GM23248 (cell line): ENCODE data around the gene NEGR1. TPM values are rescaled to one million over a fixed set of nuclear protein-coding genes. Genes with fewer than 3 reads are reported as not detected.
A peak's percentile ranks its signal among the peaks of the same experiment; 100 is the strongest.

Experiments used
- DNase-seq: peaks from one replicate; pipeline ENCODE4 v3.0.0-alpha.2; 2015
- H2AFZ ChIP-seq: fragments of 200-600 bp; sonication (generic); 2 replicates; pipeline ENCODE4 v1.6.1; 2016; ENCODE audit warnings: antibody characterized with exemption
- H3F3A ChIP-seq: fragments of 200-600 bp; sonication (generic); 2 replicates; pipeline ENCODE4 v1.6.1; 2016; ENCODE audit warnings: mild to moderate bottlenecking, antibody characterized with exemption, mixed run types; ENCODE audit not compliant: insufficient read depth
- H3K27ac ChIP-seq: fragments of 200-600 bp; sonication (generic); 2 replicates; pipeline ENCODE4 v1.5.1; 2016; ENCODE audit warnings: mild to moderate bottlenecking
- H3K27me3 ChIP-seq: fragments of 200-600 bp; sonication (generic); replicated peaks from 2 replicates; pipeline ENCODE4 v1.6.1; 2016; ENCODE audit warnings: mild to moderate bottlenecking; ENCODE audit not compliant: insufficient read depth
- H3K36me3 ChIP-seq: fragments of 200-600 bp; sonication (generic); 2 replicates; pipeline ENCODE4 v1.6.1; 2016; ENCODE audit warnings: low read depth, mild to moderate bottlenecking
- H3K4me1 ChIP-seq: fragments of 200-600 bp; sonication (generic); 2 replicates; pipeline ENCODE4 v1.6.1; 2016; ENCODE audit warnings: mild to moderate bottlenecking; ENCODE audit not compliant: insufficient read depth
- H3K4me2 ChIP-seq: fragments of 200-600 bp; sonication (generic); one replicate; pipeline ENCODE4 v1.6.1; 2016; ENCODE audit warnings: mild to moderate bottlenecking; ENCODE audit not compliant: unreplicated experiment
- H3K4me3 ChIP-seq: fragments of 200-600 bp; sonication (generic); 2 replicates; pipeline ENCODE4 v1.5.1; 2016; ENCODE audit warnings: mild to moderate bottlenecking
- H3K79me2 ChIP-seq: fragments of 200-600 bp; sonication (generic); 2 replicates; pipeline ENCODE4 v1.6.1; 2016; ENCODE audit warnings: mild to moderate bottlenecking; ENCODE audit not compliant: insufficient read depth
- H3K9ac ChIP-seq: fragments of 200-600 bp; sonication (generic); 2 replicates; pipeline ENCODE4 v1.6.1; 2016; ENCODE audit warnings: mild to moderate bottlenecking
- H3K9me2 ChIP-seq: fragments of 200-600 bp; sonication (generic); 2 replicates; pipeline ENCODE4 v1.6.1; 2016; ENCODE audit warnings: mixed run types, mild to moderate bottlenecking, moderate library complexity; ENCODE audit not compliant: insufficient read depth
- H3K9me3 ChIP-seq: fragments of 200-600 bp; sonication (generic); one replicate; pipeline ENCODE4 v1.6.1; 2017; ENCODE audit warnings: low read depth
- H4K20me1 ChIP-seq: fragments of 200-600 bp; sonication (generic); 2 replicates; pipeline ENCODE4 v1.6.0; 2016; ENCODE audit not compliant: insufficient read depth
- EZH2 ChIP-seq: fragments of 200-600 bp; sonication (generic); IDR thresholded peaks from 2 replicates; pipeline ENCODE4 v1.6.1; 2018; ENCODE audit warnings: antibody characterized with exemption, mild to moderate bottlenecking; ENCODE audit not compliant: insufficient read depth, poor library complexity, severe bottlenecking
- EZH2phosphoT487 ChIP-seq: fragments of 200-600 bp; sonication (generic); IDR thresholded peaks from 2 replicates; pipeline ENCODE4 v1.6.1; 2018; ENCODE audit warnings: antibody characterized with exemption, moderate library complexity, mild to moderate bottlenecking, low read depth; ENCODE audit not compliant: insufficient read depth
- whole genome bisulfite sequencing, 2 experiments: methylation state at CpG; one replicate each; pipeline ENCODE4 v1.1.6; 2015 to 2017; ENCODE audit warnings: low lambda C conversion rate in 2 of 2, low coverage in 1 of 2; ENCODE audit errors: missing lambda C conversion rate in 2 of 2; 5-methylcytosine and 5-hydroxymethylcytosine counted together
- in situ Hi-C: fragments of 300-500 bp; cut with MboI; formaldehyde crosslinking; loops from 2 replicates; pipeline ENCODE4 v1.15.0; 2020
- polyA plus RNA-seq: library from polyadenylated mRNA; unstranded; fragments of >200 nt; fragmentation: Nextera tagmentation; extraction: Ambion mirVana; gene quantifications from 2 replicates; pipeline ENCODE4 v1.2.1, GENCODE V29; 2016
- total RNA-seq: library from RNA; depleted of rRNA; stranded (reverse); fragments of >200 nt; shearing (Covaris generic); gene quantifications from 2 replicates; pipeline ENCODE4 v1.2.3, GENCODE V29; 2014

The NEGR1 gene
- total and polyA plus RNA-seq, 2 experiments from 2014 or later, result 14.3 to 15.7 TPM

- H3K79me2 ChIP-seq, result no peaks in the 10 kb centered on the region
- no peaks in the 10 kb centered on the region for H3K4me1 ChIP-seq
- no peak for DNase-seq
- no peak overlapping the region for H3K9ac ChIP-seq
- no peaks in the 10 kb centered on the region for H3K36me3 ChIP-seq
- no peak overlapping the region for H2AFZ ChIP-seq
- no peaks in the 10 kb centered on the region for H3K27me3 ChIP-seq
- H3K4me2 ChIP-seq, result no peak overlapping the region
- 57 to 69% methylated on average over 5 of the region's 5 CpGs for WGBS, 2 experiments
- H3K4me3 ChIP-seq, result no peak overlapping the region
- no peaks in the 10 kb centered on the region for H3F3A ChIP-seq
- H4K20me1 ChIP-seq, result no peaks in the 10 kb centered on the region
- H3K9me2 ChIP-seq, result no peaks in the 10 kb centered on the region
- peaks cover 9% of the 10 kb centered on the region for H3K9me3 ChIP-seq
- in situ Hi-C loops, result no loop called here
- TF ChIP-seq EZH2phosphoT487 (no peak), EZH2 (no peak)
- H3K27ac ChIP-seq, result no peak overlapping the region
These were observed 576.2 kb downstream of the NEGR1 start for GRCh38 chr1:71706029-71706671.

- no peaks in the 10 kb centered on the region for H3K4me1 ChIP-seq
- H3K27ac ChIP-seq, result no peak overlapping the region
- H4K20me1 ChIP-seq, result no peaks in the 10 kb centered on the region
- no peaks in the 10 kb centered on the region for H3K36me3 ChIP-seq
- peaks cover 2% of the 10 kb centered on the region for H3K9me3 ChIP-seq
- no peaks in the 10 kb centered on the region for H3K79me2 ChIP-seq
- no peaks in the 10 kb centered on the region for H3F3A ChIP-seq
- no peak overlapping the region for H3K4me3 ChIP-seq
- in situ Hi-C loops, result no loop called here
- H3K9ac ChIP-seq, result no peak overlapping the region
- H2AFZ ChIP-seq, result no peak overlapping the region
- no peaks in the 10 kb centered on the region for H3K27me3 ChIP-seq
- H3K4me2 ChIP-seq, result no peak overlapping the region
- TF ChIP-seq EZH2phosphoT487 (no peak), EZH2 (no peak)
- no peaks in the 10 kb centered on the region for H3K9me2 ChIP-seq
- WGBS, 2 experiments, result 69 to 70% methylated on average over 1 of the region's 1 CpG
- no peak for DNase-seq
These were observed 584.2 kb downstream of the NEGR1 start for GRCh38 chr1:71698186-71698585.

- Histone ChIP-seq H3K4me1 (no peaks in the 10 kb centered on the region), H3K79me2 (no peaks in the 10 kb centered on the region), H3K9me3 (no peaks in the 10 kb centered on the region), H3K9ac (no peak overlapping the region), H3F3A (no peaks in the 10 kb centered on the region), H3K27ac (no peak overlapping the region), H3K36me3 (no peaks in the 10 kb centered on the region), H4K20me1 (no peaks in the 10 kb centered on the region), H3K4me2 (no peak overlapping the region), H2AFZ (no peak overlapping the region), H3K27me3 (no peaks in the 10 kb centered on the region), H3K9me2 (no peaks in the 10 kb centered on the region), H3K4me3 (no peak overlapping the region)
- peak; percentile 40 for DNase-seq
- in situ Hi-C loops, result no loop called here
- TF ChIP-seq EZH2 (no peak), EZH2phosphoT487 (no peak)
- 91 to 93% methylated on average over 1 of the region's 1 CpG for WGBS, 2 experiments
These were observed 586.5 kb downstream of the NEGR1 start for GRCh38 chr1:71695821-71696220.

- H2AFZ ChIP-seq, result no peak overlapping the region
- no peak for DNase-seq
- 76 to 93% methylated on average over 1 of the region's 1 CpG for WGBS, 2 experiments
- no peaks in the 10 kb centered on the region for H3K4me1 ChIP-seq
- no peaks in the 10 kb centered on the region for H3K9me2 ChIP-seq
- TF ChIP-seq EZH2 (no peak), EZH2phosphoT487 (no peak)
- in situ Hi-C loops, result no loop called here
- no peak overlapping the region for H3K27ac ChIP-seq
- H4K20me1 ChIP-seq, result no peaks in the 10 kb centered on the region
- H3K9me3 ChIP-seq, result no peaks in the 10 kb centered on the region
- no peaks in the 10 kb centered on the region for H3K27me3 ChIP-seq
- H3K9ac ChIP-seq, result no peak overlapping the region
- no peaks in the 10 kb centered on the region for H3F3A ChIP-seq
- no peaks in the 10 kb centered on the region for H3K36me3 ChIP-seq
- H3K4me2 ChIP-seq, result no peak overlapping the region
- H3K4me3 ChIP-seq, result no peak overlapping the region
- H3K79me2 ChIP-seq, result no peaks in the 10 kb centered on the region
These were observed 587.3 kb downstream of the NEGR1 start for GRCh38 chr1:71695084-71695483.

- H3K4me2 ChIP-seq, result no peak overlapping the region
- H3K27ac ChIP-seq, result no peak overlapping the region
- H2AFZ ChIP-seq, result no peak overlapping the region
- no peaks in the 10 kb centered on the region for H3K9me3 ChIP-seq
- H3K27me3 ChIP-seq, result no peaks in the 10 kb centered on the region
- no peaks in the 10 kb centered on the region for H4K20me1 ChIP-seq
- in situ Hi-C loops, result no loop called here
- H3F3A ChIP-seq, result no peaks in the 10 kb centered on the region
- no peaks in the 10 kb centered on the region for H3K36me3 ChIP-seq
- no peaks in the 10 kb centered on the region for H3K9me2 ChIP-seq
- H3K4me1 ChIP-seq, result no peaks in the 10 kb centered on the region
- DNase-seq, result no peak
- H3K79me2 ChIP-seq, result no peaks in the 10 kb centered on the region
- no peak overlapping the region for H3K9ac ChIP-seq
- no peak overlapping the region for H3K4me3 ChIP-seq
- TF ChIP-seq EZH2 (no peak), EZH2phosphoT487 (no peak)
These were observed 588.8 kb downstream of the NEGR1 start for GRCh38 chr1:71693581-71693980.
